Left lung (tissue), 10 donors: ENCODE results near the gene ARG2. TPM values are rescaled to one million over a fixed set of nuclear protein-coding genes. Genes with fewer than 3 reads are reported as not detected.

ENCODE experiments used
- ATAC-seq: fragments of 200-7000 bp; cut with Tn5 transposase; one replicate; pipeline ENCODE4 v1.9.1; 2020; ENCODE audit warnings: moderate library complexity
- DNase-seq, 4 donors: peaks; one replicate each; pipeline ENCODE4 v3.0.0-alpha.2; 2013 to 2020
- H3K27ac ChIP-seq, 2 donors: fragments of 200-600 bp; sonication (generic) in 1 of 2; one replicate each; pipeline versions ENCODE4 v1.5.0 to v1.8.0; 2020 to 2021
- H3K27me3 ChIP-seq, 2 donors: fragments of 200-600 bp; sonication (generic) in 1 of 2; one replicate each; pipeline versions ENCODE4 v1.5.0 to v1.8.0; 2020 to 2021
- H3K36me3 ChIP-seq, 2 donors: fragments of 200-600 bp; sonication (generic) in 1 of 2; one replicate each; pipeline versions ENCODE4 v1.5.0 to v1.8.0; 2020 to 2021
- H3K4me1 ChIP-seq, 2 donors: fragments of 200-600 bp; one replicate each; pipeline ENCODE4 v1.8.0; 2021
- H3K4me3 ChIP-seq, 2 donors: fragments of 200-600 bp; sonication (generic) in 1 of 2; one replicate each; pipeline versions ENCODE4 v1.5.0 to v1.8.0; 2020 to 2021; ENCODE audit warnings: mild to moderate bottlenecking in 1 of 2
- H3K9me3 ChIP-seq, 2 donors: fragments of 200-600 bp; sonication (generic) in 1 of 2; one replicate each; pipeline versions ENCODE4 v1.5.0 to v1.8.0; 2020 to 2021
- intact Hi-C, 2 donors: fragments of 100-400 bp; cut with DNase I; formaldehyde crosslinking; loops; one replicate each; pipeline versions ENCODE4 v1.11.2 to v1.14.2; 2022
- polyA plus RNA-seq, 6 donors: library from polyadenylated mRNA; unstranded; fragments of 120-200 nt; gene quantifications; one replicate each; pipeline ENCODE4 v1.2.1, GENCODE V29; 2013; ENCODE audit not compliant: insufficient read length in 6 of 6
- total RNA-seq, 2 donors: library from RNA; stranded (reverse); fragmentation: NEBNext Ultra II Directional; extraction: Animal tissue kit (Norgen Biotek cat#: 25700); gene quantifications; one replicate each; pipeline ENCODE4 v1.2.1, GENCODE V29; 2021
- TF ChIP-seq, protein P1 (sequence below), 2 donors: fragments of 200-600 bp; sonication (generic) in 1 of 2; IDR thresholded peaks; one replicate each; pipeline versions ENCODE4 v1.5.0 to v1.8.0; 2021; ENCODE audit warnings: antibody characterized with exemption in 2 of 2
- donor health status: DM: no; HTN: yes; CAD: no.
- donor health status: DM: no; HTN: no; CAD: no.

The ARG2 gene
- total and polyA plus RNA-seq, 8 donors: 1.9 to 14.8 (median 2.9) TPM

- H3K27ac ChIP-seq: no peak overlapping the region
- intact Hi-C loops: loop anchor here in 1 of 2 donors (5.0 kb wide), 1 partner anchor 145 kb away; no protein-coding TSS in a partner anchor
- H3K4me1 ChIP-seq: no peaks in the 10 kb centered on the region
- no peak overlapping the region for H3K4me3 ChIP-seq
- no peaks in the 10 kb centered on the region for H3K36me3 ChIP-seq
- H3K9me3 ChIP-seq: no peaks in the 10 kb centered on the region
- TF ChIP-seq, protein P1, sequence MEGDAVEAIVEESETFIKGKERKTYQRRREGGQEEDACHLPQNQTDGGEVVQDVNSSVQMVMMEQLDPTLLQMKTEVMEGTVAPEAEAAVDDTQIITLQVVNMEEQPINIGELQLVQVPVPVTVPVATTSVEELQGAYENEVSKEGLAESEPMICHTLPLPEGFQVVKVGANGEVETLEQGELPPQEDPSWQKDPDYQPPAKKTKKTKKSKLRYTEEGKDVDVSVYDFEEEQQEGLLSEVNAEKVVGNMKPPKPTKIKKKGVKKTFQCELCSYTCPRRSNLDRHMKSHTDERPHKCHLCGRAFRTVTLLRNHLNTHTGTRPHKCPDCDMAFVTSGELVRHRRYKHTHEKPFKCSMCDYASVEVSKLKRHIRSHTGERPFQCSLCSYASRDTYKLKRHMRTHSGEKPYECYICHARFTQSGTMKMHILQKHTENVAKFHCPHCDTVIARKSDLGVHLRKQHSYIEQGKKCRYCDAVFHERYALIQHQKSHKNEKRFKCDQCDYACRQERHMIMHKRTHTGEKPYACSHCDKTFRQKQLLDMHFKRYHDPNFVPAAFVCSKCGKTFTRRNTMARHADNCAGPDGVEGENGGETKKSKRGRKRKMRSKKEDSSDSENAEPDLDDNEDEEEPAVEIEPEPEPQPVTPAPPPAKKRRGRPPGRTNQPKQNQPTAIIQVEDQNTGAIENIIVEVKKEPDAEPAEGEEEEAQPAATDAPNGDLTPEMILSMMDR (IDR thresholded peaks at IDR 0.05): no peak
- DNase-seq (no peak), ATAC-seq (no peak)
- no peaks in the 10 kb centered on the region for H3K27me3 ChIP-seq
These were observed 47.1 kb upstream of the ARG2 start for GRCh38 chr14:67572608-67573007.

- H3K27me3 ChIP-seq: no peaks in the 10 kb centered on the region
- H3K27ac ChIP-seq: no peak overlapping the region
- ATAC-seq (no peak), DNase-seq (no peak)
- TF ChIP-seq, protein P1 (IDR thresholded peaks at IDR 0.05): no peak
- no peaks in the 10 kb centered on the region for H3K36me3 ChIP-seq
- intact Hi-C loops: loop anchor here in 1 of 2 donors (5.0 kb wide), 1 partner anchor 146 kb away; no protein-coding TSS in a partner anchor
- no peaks in the 10 kb centered on the region for H3K4me1 ChIP-seq
- H3K4me3 ChIP-seq: no peak overlapping the region
- no peaks in the 10 kb centered on the region for H3K9me3 ChIP-seq
These were observed 46.3 kb upstream of the ARG2 start for GRCh38 chr14:67573228-67574010.

GRCh38 chr14:67574156-67574555 lies 45.6 kb upstream of the ARG2 start:
- ATAC-seq (no peak), DNase-seq (no peak)
- no peaks in the 10 kb centered on the region for H3K36me3 ChIP-seq
- TF ChIP-seq, protein P1 (IDR thresholded peaks at IDR 0.05): no peak
- no peaks in the 10 kb centered on the region for H3K9me3 ChIP-seq
- intact Hi-C loops: loop anchor here in 1 of 2 donors (5.0 kb wide), 1 partner anchor 147 kb away; no protein-coding TSS in a partner anchor
- no peak overlapping the region for H3K27ac ChIP-seq
- no peaks in the 10 kb centered on the region for H3K27me3 ChIP-seq
- no peaks in the 10 kb centered on the region for H3K4me1 ChIP-seq
- no peak overlapping the region for H3K4me3 ChIP-seq

DNA sequence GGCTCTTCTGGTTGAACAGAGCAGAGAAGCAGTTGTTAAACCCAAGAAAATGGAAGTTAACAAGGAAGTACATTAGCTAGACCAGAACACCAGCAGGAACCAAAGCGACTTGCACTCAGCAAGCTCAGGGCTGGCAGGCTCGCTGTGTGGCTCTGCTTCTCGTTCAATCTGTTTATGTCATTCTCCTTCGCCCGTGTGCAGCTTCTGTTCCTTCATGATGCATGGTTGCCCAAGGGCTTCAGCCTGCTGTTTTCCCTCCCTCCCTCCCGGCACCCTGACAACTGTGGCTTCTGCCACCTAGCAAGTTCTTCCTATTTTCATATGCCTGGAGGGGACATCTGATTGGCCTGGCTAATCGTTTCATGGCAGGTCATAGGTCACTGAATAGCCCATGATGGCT lies 44.9 kb upstream of the ARG2 start:
- DNase-seq (no peak), ATAC-seq (no peak)
- no peaks in the 10 kb centered on the region for H3K27me3 ChIP-seq
- H3K4me1 ChIP-seq: no peaks in the 10 kb centered on the region
- intact Hi-C loops: loop anchor here in 1 of 2 donors (5.0 kb wide), 1 partner anchor 148 kb away; no protein-coding TSS in a partner anchor
- no peak overlapping the region for H3K27ac ChIP-seq
- no peaks in the 10 kb centered on the region for H3K36me3 ChIP-seq
- TF ChIP-seq, protein P1 (IDR thresholded peaks at IDR 0.05): no peak
- H3K4me3 ChIP-seq: no peak overlapping the region
- no peaks in the 10 kb centered on the region for H3K9me3 ChIP-seq

DNA sequence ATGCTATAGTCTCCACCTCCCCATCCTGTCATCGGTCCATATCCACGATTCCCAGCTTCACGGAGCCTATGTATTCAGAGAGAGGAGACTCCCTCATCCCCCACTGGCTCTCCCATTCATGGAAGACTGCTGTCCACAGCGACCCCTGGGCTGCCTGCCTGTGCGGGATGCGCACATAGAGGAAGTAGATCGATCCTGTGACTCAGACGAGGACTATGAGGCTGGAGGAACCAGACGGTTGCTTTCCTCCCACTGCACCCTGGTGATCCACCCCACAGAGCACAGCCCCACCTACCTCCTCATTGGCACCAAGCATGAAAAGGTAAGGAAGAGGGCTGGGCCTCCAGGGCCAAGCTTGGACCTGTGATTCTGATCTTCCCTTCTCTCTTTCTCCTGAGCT lies 44.0 kb upstream of the ARG2 start:
- no peak overlapping the region for H3K27ac ChIP-seq
- H3K36me3 ChIP-seq: no peaks in the 10 kb centered on the region
- no peak for DNase-seq
- H3K9me3 ChIP-seq: no peaks in the 10 kb centered on the region
- TF ChIP-seq, protein P1 (IDR thresholded peaks at IDR 0.05): no peak
- H3K27me3 ChIP-seq: no peaks in the 10 kb centered on the region
- ATAC-seq: no peak
- H3K4me3 ChIP-seq: no peak overlapping the region
- H3K4me1 ChIP-seq: no peaks in the 10 kb centered on the region
- intact Hi-C loops: no loop called here
